GM15510 (cell line): Measurements from ENCODE around the gene KCNJ8.

Experiments used
- POLR2A ChIP-seq: IDR thresholded peaks from 3 replicates; pipeline ENCODE4 v1.6.1; 2011; ENCODE audit warnings: borderline replicate concordance; ENCODE audit not compliant: insufficient read length; ENCODE audit errors: extremely low read depth

KCNJ8 gene

DNA sequence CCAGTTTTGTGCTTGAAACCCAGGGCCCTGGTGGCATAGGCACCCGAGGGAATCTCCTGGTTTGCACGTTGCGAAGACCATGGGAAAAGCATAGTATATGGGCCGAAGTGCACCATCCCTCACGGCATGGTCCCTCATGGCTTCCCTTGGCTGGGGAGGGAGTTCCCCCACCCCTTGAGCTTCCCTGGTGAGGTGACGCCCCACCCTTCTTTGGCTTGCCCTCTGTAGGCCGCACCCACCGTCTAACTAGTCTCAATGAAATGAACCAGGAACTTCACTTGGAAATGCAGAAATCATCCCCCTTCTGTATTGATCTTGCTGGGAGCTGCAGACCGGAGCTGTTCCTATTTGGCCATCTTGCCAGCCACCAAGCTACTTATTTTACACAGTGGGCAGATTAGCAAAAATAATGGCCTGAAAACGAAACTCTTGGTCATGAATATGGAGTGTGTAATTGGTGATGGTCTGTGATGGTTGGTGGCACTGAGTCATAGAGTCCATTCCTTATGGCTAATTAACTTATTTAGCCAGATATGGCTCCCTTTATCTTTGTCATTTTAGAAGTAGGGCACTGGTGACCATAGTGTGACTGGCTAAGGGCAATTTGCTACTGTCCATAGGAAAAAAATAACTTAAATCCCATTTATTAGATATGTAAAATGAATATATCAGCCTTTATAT lies 21.3 kb upstream of the KCNJ8 start:
- no peak for TF ChIP-seq POLR2A

DNA sequence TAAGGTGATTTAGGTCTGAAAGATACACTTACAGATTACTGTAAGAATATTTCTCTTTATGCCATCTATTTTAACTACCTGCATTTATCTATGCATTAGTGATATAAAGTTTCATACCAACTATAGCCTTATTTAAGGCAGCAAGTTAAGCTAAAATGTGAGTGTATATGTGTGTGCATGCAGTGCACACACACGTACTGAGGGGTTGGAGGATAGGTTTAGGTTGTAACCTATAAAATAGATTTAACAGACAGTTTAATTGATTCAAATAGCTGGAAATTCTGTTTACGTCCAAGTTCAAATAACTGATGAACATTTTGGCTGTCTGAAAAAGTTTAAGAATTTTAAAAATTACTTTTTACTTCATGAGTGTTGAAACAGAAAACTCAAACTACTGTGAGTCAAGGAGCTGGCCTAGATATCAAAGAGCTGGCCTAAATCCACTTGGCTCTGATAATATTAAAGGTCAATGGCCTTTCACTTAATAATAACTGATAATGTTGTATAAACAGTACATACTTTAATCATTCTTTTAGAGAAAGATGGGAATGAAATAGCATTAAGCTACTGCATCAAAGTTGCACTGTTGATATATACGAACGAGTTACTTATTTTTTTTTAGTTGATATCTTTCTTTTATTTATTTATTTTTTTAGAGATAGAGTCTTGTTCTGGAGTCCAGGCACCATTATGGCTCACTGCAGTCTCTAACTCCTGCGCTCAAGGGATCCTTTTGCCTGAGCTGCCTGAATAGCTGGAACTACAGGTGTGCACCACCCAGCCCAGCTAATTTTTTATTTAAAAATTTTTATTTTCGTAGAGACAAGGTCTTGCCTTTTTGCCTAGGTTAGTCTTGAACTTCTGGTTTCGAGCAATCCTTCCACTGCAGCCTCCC lies 13.8 kb upstream of the KCNJ8 start:
- TF ChIP-seq POLR2A = no peak

DNA sequence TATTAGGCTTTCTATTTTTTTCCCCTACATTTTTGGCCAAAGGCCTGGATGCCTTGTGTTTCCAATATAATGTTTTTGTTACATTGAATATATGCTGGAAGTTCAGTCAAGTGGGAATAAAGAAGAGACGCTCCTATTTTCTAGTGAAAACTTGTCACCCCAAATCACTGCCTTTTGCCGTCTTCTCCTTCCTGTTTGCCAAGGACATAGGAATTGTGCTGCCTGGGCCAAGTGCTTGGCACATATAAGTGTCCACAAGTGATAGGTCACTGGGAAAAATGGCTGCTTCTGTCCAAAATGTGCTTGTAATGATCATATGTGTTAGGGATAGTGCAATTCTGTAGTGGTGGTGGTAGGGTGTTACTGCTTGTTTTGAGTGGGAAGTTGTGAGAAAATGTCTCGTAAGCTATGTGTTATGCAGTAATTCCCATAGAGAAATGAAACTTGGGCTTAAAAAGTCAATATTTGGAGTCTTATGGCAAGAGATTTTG lies 11.6 kb upstream of the KCNJ8 start:
- no peak for TF ChIP-seq POLR2A

DNA sequence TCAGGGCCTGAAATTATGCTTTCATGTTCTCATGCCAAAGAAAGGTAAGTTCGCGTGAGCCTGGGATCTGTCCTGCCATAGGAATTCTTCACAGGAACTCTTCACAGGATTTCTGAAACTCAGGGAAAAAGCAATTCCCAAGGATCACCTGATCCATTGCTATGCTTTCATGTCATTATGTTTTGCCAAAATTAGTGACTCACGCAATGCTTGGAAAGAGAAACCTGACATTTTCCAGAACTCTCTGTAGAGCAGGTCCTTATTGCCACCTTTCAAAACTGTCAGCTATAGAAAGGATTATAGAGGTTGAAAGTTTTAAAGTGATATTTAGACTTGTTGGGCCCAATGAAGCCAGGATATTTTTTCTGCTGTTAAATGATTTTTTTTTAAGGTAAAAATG lies 6.3 kb upstream of the KCNJ8 start:
- no peak for TF ChIP-seq POLR2A

DNA sequence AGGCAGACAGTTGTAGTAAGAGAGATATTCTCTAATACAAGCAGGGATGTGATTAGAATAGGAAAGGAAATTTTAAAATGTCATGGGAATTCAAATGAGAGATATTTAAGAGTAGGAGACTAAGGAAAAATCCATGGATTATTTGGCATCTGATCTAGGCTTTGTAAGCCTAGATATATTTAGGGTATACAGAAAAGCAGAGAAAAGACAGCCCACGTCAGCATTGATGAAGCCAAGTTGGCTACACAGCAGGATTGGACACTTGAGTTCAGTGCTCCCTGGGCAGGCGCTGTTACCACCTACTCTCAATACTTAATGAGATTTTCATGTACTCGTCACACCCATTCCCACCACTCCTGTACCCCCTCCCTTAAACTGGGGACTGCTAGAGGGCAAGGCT lies 1.7 kb upstream of the KCNJ8 start:
- no peak for TF ChIP-seq POLR2A

DNA sequence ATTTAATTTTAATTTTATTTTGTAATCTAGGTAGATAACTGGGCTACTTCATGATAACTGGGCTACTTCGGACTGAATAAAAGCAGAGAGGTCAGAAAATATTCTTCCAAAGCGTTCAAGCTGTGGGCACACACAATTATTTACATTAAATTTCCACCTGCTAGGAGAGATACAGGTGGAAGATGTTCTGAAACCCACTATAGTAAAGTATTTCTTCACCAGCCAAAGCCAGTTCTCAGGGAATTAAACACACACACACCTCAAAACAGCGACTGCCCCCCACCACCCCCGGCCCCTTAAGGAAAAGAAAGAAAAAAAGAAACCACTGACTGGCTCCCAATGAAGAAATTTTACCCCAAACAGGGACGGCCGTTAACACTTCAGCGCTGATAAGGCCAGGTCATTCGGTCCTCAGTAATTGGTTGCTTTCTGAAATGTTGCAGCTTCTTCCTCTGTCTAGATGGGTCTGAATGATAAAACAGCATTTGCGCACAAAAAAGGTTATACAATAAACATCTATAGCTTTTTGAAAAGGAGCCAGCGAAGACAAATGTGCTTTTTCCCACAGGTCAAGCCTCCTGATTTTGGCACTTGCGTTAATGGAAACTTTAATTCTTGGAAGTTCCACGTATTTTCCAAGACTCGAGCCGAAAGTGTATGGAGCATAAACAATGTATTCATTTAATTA lies 771 bp upstream of the KCNJ8 start:
- TF ChIP-seq POLR2A = no peak

DNA sequence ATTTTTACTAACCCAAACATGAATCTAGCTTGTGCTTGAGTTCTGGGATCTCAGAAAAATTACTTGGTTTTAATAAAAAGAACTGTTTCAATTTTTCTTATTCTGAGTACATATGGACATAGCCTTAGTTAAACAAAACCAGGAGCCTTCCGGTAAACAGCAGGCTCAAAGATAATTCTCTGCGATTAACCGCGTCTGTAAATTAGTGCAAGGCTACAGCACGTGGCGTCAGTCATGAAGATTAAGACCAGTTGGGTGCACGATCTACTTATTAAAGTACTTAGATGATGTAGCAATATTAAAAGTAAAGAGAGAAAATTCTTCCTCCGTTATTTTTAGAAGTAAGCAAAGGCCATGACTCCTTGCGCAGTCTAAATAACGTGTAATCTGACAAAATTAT lies 700 bp downstream of the KCNJ8 start:
- no peak for TF ChIP-seq POLR2A

DNA sequence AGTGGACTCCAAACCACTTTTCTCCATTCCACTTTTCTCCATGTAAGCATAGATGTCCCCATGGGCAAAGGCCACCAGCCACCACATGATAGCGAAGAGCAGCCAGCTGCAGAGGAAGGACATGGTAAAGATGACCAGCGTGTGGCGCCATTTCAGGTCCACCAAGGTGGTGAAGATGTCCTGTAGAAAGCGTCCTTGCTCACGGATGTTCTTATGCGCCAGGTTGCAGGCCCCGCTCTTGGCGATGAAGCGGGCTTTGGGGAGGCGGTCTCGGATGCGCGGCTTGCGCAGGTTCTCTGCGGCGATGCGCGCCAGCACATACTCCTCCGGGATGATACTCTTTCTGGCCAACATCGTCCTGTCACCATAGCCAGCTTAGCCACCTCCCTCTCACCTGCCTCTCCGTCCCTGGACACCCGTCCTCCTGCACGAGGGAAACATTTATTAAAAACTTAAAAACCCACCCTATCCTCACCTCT lies 1.2 kb downstream of the KCNJ8 start:
- no peak for TF ChIP-seq POLR2A

DNA sequence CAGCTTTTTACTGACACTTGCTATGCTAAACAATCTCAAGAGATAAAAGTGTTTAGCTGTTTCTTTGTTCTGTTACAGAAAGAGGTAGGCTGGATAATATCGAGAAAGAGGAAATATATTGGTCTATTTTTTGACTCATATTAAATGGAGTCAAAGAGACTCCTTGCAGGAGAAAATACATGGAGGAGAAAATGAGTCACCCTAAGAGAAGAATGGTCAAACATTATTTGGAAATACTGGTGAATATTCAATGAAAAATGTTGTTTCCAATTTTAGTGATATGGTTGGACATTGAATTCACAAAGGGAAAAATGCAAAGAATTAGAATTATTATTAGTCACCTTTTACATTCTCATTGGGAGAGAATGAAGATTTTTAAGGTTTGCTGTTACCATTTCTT lies 3.2 kb downstream of the KCNJ8 start:
- TF ChIP-seq POLR2A = no peak

DNA sequence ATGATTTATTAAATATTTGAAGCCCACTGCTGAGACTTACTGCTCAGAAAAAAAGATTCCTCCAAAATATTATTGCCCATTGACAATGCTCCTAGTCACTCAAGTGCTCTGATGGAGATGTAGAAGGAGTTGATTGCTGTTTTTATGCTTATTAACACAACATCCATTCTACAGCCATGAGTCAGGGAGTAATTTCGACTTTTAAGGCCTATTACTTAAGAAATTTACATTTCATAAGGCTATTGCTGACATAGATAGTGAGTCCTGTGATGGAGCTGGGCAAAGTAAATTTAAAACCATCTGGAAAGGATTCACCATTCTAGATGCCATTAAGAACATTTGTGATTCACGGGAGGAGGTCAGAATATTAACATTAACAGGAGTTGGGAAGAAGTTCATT lies 5.2 kb downstream of the KCNJ8 start:
- no peak for TF ChIP-seq POLR2A

DNA sequence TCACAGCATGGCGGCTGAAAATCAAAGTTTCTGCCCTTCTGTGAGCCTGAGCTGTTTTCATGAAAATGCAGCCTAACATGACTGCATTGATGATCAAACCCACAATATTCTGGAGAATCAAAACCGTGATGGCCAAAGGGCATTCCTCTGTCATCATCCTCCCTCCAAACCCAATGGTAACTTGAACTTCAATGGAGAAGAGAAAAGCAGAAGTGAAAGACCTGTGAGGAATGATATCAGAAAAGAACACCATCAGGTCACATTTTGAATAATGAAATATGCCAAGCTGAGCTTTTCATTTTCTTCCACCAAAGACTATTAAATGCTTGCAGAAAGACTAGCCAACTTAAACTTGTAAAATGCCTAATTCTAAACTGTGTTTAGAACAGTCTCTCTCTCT lies 8.1 kb downstream of the KCNJ8 start:
- no peak for TF ChIP-seq POLR2A

DNA sequence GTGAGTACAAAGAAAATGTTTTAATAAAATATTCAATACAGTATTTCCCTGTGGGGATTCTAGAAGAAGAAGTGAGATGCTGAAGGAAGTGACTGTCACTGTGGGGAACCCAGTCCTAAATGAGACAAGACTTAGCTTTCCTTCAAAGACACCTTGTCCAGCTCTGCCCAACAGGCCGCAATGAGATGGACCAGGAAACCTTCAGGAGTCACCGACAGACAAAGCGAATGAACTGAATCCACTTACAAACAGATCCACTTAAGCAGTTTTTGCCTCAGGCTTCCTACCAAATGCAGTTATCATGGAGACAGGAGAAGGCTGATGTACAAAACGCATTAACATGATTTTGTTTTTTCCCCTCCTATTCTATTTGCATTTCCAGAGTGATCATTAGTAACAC lies 9.6 kb downstream of the KCNJ8 start:
- no peak for TF ChIP-seq POLR2A

DNA sequence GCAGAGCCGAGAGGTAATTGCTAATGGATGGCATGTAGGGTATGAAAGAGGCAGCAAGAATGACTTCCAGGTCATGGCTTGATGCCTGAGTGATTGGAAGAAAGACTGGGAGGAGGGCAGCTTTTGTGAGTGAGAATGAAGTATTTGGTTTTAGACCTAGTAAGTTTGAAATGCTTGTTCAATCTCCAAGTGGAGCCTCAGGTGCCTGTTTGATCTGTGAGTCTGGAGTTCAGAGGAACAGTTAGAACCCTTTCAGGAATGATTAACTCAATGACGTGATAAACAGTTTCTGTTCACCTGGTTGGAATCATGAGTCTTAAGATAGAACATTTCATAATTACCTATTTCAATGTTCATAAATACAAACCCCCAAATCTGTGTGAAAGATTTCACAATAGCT lies 10.4 kb downstream of the KCNJ8 start:
- no peak for TF ChIP-seq POLR2A

DNA sequence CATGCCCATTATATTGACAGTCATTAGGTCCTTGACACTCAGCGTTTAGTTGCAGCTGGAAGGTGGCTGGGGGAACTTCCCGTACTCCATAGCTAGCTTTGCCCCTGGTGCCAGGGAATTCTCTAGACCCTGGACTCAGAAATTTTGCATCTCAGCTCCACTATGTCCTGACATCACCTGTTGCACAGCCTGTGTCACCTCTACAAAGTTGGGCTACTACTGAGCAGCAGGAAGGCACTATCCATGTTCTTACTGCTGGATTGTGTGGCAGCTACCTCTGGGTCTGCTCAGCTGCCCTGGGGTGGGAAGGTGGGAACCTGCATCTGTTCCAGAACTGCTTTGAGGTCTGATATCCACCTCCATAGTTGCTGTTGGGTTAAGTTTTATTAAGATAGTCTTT lies 11.0 kb downstream of the KCNJ8 start:
- TF ChIP-seq POLR2A = no peak

DNA sequence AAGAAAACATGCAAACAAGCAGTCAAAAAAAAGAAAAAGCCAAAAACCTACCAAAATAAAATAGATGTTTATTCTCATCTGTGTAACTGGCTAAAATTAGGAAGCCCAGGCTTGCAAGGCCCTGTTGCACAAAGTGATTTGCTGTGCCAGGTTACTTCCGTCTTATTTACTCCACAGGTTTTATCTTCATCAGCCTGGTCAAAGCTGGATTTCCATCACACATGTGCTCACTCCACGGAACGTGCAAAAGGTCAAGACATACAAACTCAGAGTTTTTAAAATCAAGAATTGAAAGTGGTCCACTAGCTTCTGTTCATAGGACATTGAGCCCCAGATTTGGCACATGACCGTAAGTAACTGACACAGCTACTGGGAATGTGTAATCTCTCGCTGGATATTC lies 14.8 kb downstream of the KCNJ8 start:
- TF ChIP-seq POLR2A = no peak
